HEK293 (cell line): ENCODE results near the gene MRPS27.
A peak's percentile ranks its signal among the peaks of the same experiment; 100 is the strongest.

Source experiments
- BCL11B ChIP-seq: fragments of 450-650 bp; formaldehyde crosslinking; IDR thresholded peaks from 2 replicates; pipeline ENCODE4 v1.5.1; 2016; ENCODE audit warnings: low read depth, missing biosample characterization, missing genetic modification characterization
- CTCF ChIP-seq: fragments of 450-650 bp; formaldehyde crosslinking; IDR thresholded peaks from 2 replicates; pipeline ENCODE4 v1.5.1; 2016; ENCODE audit warnings: missing biosample characterization, missing genetic modification characterization
- HOXA7 ChIP-seq: sonication (generic); formaldehyde crosslinking; IDR thresholded peaks from 2 replicates; pipeline ENCODE4 v1.8.1; 2022; ENCODE audit warnings: missing genetic modification reagents, borderline replicate concordance
- KLF17 ChIP-seq: fragments of 450-650 bp; formaldehyde crosslinking; IDR thresholded peaks from 2 replicates; pipeline ENCODE4 v1.5.1; 2016; ENCODE audit warnings: missing biosample characterization, missing genetic modification characterization
- MZF1 ChIP-seq: fragments of 450-650 bp; formaldehyde crosslinking; IDR thresholded peaks from 2 replicates; pipeline ENCODE4 v1.5.1; 2017; ENCODE audit warnings: missing biosample characterization, missing genetic modification characterization, borderline replicate concordance
- OSR2 ChIP-seq: fragments of 450-650 bp; formaldehyde crosslinking; IDR thresholded peaks from 2 replicates; pipeline ENCODE4 v1.5.1; 2016; ENCODE audit warnings: missing biosample characterization, missing genetic modification characterization
- OVOL3 ChIP-seq: fragments of 450-650 bp; formaldehyde crosslinking; IDR thresholded peaks from 2 replicates; pipeline ENCODE4 v1.5.1; 2016; ENCODE audit warnings: missing biosample characterization, missing genetic modification characterization
- SALL2 ChIP-seq: fragments of 450-650 bp; formaldehyde crosslinking; IDR thresholded peaks from 2 replicates; pipeline ENCODE4 v1.5.0; 2017; ENCODE audit warnings: missing biosample characterization, mild to moderate bottlenecking, missing genetic modification characterization, borderline replicate concordance
- ZBTB21 ChIP-seq: fragments of 450-650 bp; formaldehyde crosslinking; IDR thresholded peaks from 2 replicates; pipeline ENCODE4 v1.5.1; 2017; ENCODE audit warnings: missing biosample characterization, missing genetic modification characterization
- ZNF10 ChIP-seq: fragments of 450-650 bp; formaldehyde crosslinking; IDR thresholded peaks from 2 replicates; pipeline ENCODE4 v1.5.1; 2017; ENCODE audit warnings: missing biosample characterization, missing genetic modification characterization
- ZNF148 ChIP-seq: fragments of 450-650 bp; formaldehyde crosslinking; IDR thresholded peaks from 2 replicates; pipeline ENCODE4 v1.5.0; 2017; ENCODE audit warnings: missing biosample characterization, missing genetic modification characterization, borderline replicate concordance
- ZNF155 ChIP-seq: fragments of 450-650 bp; formaldehyde crosslinking; IDR thresholded peaks from 2 replicates; pipeline ENCODE4 v1.5.1; 2016; ENCODE audit warnings: missing biosample characterization, missing genetic modification characterization
- ZNF175 ChIP-seq: fragments of 450-650 bp; formaldehyde crosslinking; IDR thresholded peaks from 2 replicates; pipeline ENCODE4 v1.5.1; 2016; ENCODE audit warnings: missing biosample characterization, missing genetic modification characterization
- ZNF18 ChIP-seq: fragments of 450-650 bp; formaldehyde crosslinking; IDR thresholded peaks from 2 replicates; pipeline ENCODE4 v1.5.1; 2016; ENCODE audit warnings: missing biosample characterization, missing genetic modification characterization
- ZNF341 ChIP-seq: fragments of 450-650 bp; formaldehyde crosslinking; IDR thresholded peaks from 2 replicates; pipeline ENCODE4; 2016; ENCODE audit warnings: low read depth, missing biosample characterization, missing genetic modification characterization
- ZNF560 ChIP-seq: fragments of 450-650 bp; formaldehyde crosslinking; IDR thresholded peaks from 2 replicates; pipeline ENCODE4 v1.5.1; 2017; ENCODE audit warnings: missing biosample characterization, missing genetic modification characterization, borderline replicate concordance
- ZNF670 ChIP-seq: fragments of 450-650 bp; formaldehyde crosslinking; IDR thresholded peaks from 2 replicates; pipeline ENCODE4 v1.5.1; 2016; ENCODE audit warnings: missing biosample characterization, missing genetic modification characterization, low read depth
- ZNF785 ChIP-seq: fragments of 450-650 bp; formaldehyde crosslinking; IDR thresholded peaks from 2 replicates; pipeline ENCODE4 v1.5.1; 2016; ENCODE audit warnings: missing biosample characterization, missing genetic modification characterization
- ZSCAN23 ChIP-seq: fragments of 450-650 bp; formaldehyde crosslinking; IDR thresholded peaks from 2 replicates; pipeline ENCODE4 v1.5.1; 2016; ENCODE audit warnings: missing biosample characterization, missing genetic modification characterization
- ZSCAN30 ChIP-seq: fragments of 450-650 bp; IDR thresholded peaks from 2 replicates; pipeline ENCODE4 v1.5.1; 2018; ENCODE audit warnings: missing biosample characterization, mild to moderate bottlenecking, missing genetic modification characterization, moderate library complexity
- TF ChIP-seq, protein P1 (sequence below): fragments of 450-650 bp; formaldehyde crosslinking; IDR thresholded peaks from 2 replicates; pipeline ENCODE4 v1.5.1; 2016; ENCODE audit warnings: missing biosample characterization, missing genetic modification characterization
- TF ChIP-seq, protein P2 (sequence below): fragments of 450-650 bp; formaldehyde crosslinking; IDR thresholded peaks from 2 replicates; pipeline ENCODE4 v1.5.1; 2016; ENCODE audit warnings: missing biosample characterization, missing genetic modification characterization
- TF ChIP-seq, protein P3 (sequence below): fragments of 450-650 bp; formaldehyde crosslinking; IDR thresholded peaks from 2 replicates; pipeline ENCODE4 v1.5.1; 2016; ENCODE audit warnings: missing biosample characterization, missing genetic modification characterization

MRPS27 gene

DNA sequence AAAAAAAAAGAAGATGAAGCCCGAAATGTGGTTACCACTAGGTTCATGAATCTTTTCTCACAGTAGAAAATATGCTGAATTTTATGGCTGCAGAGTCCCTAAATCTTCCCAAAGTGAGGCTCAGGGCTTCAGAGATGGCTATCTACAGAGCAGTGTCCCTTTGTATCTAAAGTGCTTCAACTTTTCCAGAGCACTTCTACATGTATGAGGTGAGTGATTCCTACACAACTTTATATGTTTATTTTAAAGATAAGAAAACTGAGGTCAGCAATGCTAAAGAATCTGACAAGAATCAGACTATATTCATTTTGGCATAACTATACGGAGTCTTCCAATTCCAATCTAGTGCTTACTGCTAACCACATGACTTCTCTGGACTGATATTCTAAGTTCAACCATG lies 53.2 kb downstream of the MRPS27 start (continued):
- TF ChIP-seq ZNF148 (tag by site-specific recombination) (no peak), ZNF10 (no peak), KLF17 (tag by site-specific recombination) (no peak), SALL2 (tag by site-specific recombination) (no peak), ZNF155 (tag by site-specific recombination) (no peak), ZBTB21 (tag by site-specific recombination) (no peak), MZF1 (tag by site-specific recombination) (0 out of 2 replicates have a peak, but pooled peaks have one; percentile 36), ZNF18 (tag by site-specific recombination) (no peak), ZNF670 (tag by site-specific recombination) (no peak), CTCF (tag by site-specific recombination) (no peak), OSR2 (tag by site-specific recombination) (peak; percentile 61; the same call in 1 of the 2 replicates), ZNF341 (no peak), ZSCAN23 (tag by site-specific recombination) (no peak), ZSCAN30 (tag by site-specific recombination) (no peak), HOXA7 (no peak), ZNF560 (tag by site-specific recombination) (no peak), ZNF175 (no peak), BCL11B (tag by site-specific recombination) (no peak), ZNF785 (tag by site-specific recombination) (no peak), OVOL3 (no peak)
- TF ChIP-seq, protein P1, sequence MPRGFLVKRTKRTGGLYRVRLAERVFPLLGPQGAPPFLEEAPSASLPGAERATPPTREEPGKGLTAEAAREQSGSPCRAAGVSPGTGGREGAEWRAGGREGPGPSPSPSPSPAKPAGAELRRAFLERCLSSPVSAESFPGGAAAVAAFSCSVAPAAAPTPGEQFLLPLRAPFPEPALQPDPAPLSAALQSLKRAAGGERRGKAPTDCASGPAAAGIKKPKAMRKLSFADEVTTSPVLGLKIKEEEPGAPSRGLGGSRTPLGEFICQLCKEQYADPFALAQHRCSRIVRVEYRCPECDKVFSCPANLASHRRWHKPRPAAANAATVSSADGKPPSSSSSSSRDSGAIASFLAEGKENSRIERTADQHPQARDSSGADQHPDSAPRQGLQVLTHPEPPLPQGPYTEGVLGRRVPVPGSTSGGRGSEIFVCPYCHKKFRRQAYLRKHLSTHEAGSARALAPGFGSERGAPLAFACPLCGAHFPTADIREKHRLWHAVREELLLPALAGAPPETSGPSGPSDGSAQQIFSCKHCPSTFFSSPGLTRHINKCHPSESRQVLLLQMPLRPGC (tag by site-specific recombination) = no peak
- TF ChIP-seq, protein P2, sequence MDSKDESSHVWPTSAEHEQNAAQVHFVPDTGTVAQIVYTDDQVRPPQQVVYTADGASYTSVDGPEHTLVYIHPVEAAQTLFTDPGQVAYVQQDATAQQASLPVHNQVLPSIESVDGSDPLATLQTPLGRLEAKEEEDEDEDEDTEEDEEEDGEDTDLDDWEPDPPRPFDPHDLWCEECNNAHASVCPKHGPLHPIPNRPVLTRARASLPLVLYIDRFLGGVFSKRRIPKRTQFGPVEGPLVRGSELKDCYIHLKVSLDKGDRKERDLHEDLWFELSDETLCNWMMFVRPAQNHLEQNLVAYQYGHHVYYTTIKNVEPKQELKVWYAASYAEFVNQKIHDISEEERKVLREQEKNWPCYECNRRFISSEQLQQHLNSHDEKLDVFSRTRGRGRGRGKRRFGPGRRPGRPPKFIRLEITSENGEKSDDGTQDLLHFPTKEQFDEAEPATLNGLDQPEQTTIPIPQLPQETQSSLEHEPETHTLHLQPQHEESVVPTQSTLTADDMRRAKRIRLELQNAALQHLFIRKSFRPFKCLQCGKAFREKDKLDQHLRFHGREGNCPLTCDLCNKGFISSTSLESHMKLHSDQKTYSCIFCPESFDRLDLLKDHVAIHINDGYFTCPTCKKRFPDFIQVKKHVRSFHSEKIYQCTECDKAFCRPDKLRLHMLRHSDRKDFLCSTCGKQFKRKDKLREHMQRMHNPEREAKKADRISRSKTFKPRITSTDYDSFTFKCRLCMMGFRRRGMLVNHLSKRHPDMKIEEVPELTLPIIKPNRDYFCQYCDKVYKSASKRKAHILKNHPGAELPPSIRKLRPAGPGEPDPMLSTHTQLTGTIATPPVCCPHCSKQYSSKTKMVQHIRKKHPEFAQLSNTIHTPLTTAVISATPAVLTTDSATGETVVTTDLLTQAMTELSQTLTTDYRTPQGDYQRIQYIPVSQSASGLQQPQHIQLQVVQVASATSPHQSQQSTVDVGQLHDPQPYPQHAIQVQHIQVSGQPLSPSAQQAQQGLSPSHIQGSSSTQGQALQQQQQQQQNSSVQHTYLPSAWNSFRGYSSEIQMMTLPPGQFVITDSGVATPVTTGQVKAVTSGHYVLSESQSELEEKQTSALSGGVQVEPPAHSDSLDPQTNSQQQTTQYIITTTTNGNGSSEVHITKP (tag by site-specific recombination) = no peak
- TF ChIP-seq, protein P3, sequence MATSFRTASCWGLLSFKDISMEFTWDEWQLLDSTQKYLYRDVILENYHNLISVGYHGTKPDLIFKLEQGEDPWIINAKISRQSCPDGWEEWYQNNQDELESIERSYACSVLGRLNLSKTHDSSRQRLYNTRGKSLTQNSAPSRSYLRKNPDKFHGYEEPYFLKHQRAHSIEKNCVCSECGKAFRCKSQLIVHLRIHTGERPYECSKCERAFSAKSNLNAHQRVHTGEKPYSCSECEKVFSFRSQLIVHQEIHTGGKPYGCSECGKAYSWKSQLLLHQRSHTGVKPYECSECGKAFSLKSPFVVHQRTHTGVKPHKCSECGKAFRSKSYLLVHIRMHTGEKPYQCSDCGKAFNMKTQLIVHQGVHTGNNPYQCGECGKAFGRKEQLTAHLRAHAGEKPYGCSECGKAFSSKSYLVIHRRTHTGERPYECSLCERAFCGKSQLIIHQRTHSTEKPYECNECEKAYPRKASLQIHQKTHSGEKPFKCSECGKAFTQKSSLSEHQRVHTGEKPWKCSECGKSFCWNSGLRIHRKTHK = no peak
